Skin epidermis (tissue), 12 donors: ENCODE data around the gene TDRD6.
"Not testable (repeated sequence)": the region's sequence is repeated elsewhere in the genome, so short reads cannot be mapped to it uniquely, and the experiment has no call there.

Experiments used
- H3K27ac ChIP-seq, 21 experiments: fragments of 200-600 bp; sonication (generic) in 11 of 21; one replicate each; pipeline ENCODE4 v1.5.0; 2020; ENCODE audit warnings: mild to moderate bottlenecking in 3 of 21, inconsistent platforms in 2 of 21, moderate library complexity in 2 of 21
- H3K4me3 ChIP-seq, 7 experiments: fragments of 200-600 bp; sonication (generic) in 2 of 7; one replicate each; pipeline ENCODE4 v1.5.0; 2020; ENCODE audit warnings: inconsistent platforms in 2 of 7, mild to moderate bottlenecking in 2 of 7, moderate library complexity in 1 of 7

The TDRD6 gene

GRCh38 chr6:46687619-46688097 is at the start of gene TDRD6:
Gene TDRD6, plus strand, starts transcription at chr6:46687885. Its CDS starts 244 bp downstream, at chr6:46688129.
- Histone ChIP-seq H3K4me3 (no peak within 1 kb of the TSS), H3K27ac (no peak within 1 kb of the TSS)

GRCh38 chr6:46637933-46638332 is 49.8 kb upstream of the TDRD6 start:
- peak overlapping the region in 6 of 21 experiments; percentile 3 to 59 (median 35) for H3K27ac ChIP-seq

GRCh38 chr6:46638650-46639049 is 49.0 kb upstream of the TDRD6 start:
- Histone ChIP-seq H3K4me3 (no peak overlapping the region), H3K27ac (peak overlapping the region in 2 of 21 experiments; percentile 38 to 52)

More at GRCh38 chr6:46637933-46638332, 49.8 kb upstream of the TDRD6 start:
- no peak overlapping the region for H3K4me3 ChIP-seq

- H3K27ac ChIP-seq, result no peak overlapping the region
- no peak overlapping the region for H3K4me3 ChIP-seq
Measured at GRCh38 chr6:46642928-46643751, 44.5 kb upstream of the TDRD6 start.

- no peak overlapping the region for H3K27ac ChIP-seq
- no peak overlapping the region for H3K4me3 ChIP-seq
Measured at GRCh38 chr6:46645265-46645664, 42.4 kb upstream of the TDRD6 start.

GRCh38 chr6:46648108-46648507 is 39.6 kb upstream of the TDRD6 start:
- not testable (repeated sequence) for H3K4me3 ChIP-seq, H3K27ac ChIP-seq

- Histone ChIP-seq H3K4me3 (no peak overlapping the region), H3K27ac (no peak overlapping the region)
Measured at GRCh38 chr6:46648869-46649492, 38.7 kb upstream of the TDRD6 start.

- peak overlapping the region in 2 of 7 experiments; percentile 90 to 92 for H3K4me3 ChIP-seq
- peak overlapping the region in 2 of 21 experiments; percentile 47 to 71 for H3K27ac ChIP-seq
Measured at GRCh38 chr6:46651006-46651405, 36.7 kb upstream of the TDRD6 start.

GRCh38 chr6:46651816-46652215 is 35.9 kb upstream of the TDRD6 start:
- peak overlapping the region in 11 of 21 experiments; percentile 0 to 80 (median 69) for H3K27ac ChIP-seq
- peak overlapping the region; percentile 55 to 92 (median 83) for H3K4me3 ChIP-seq

GRCh38 chr6:46652232-46652602 is 35.5 kb upstream of the TDRD6 start:
- Histone ChIP-seq H3K27ac (peak overlapping the region in 17 of 21 experiments; percentile 0 to 80 (median 69)), H3K4me3 (peak overlapping the region; percentile 55 to 92 (median 83))

- Histone ChIP-seq H3K4me3 (peak within 1 kb of the TSS; percentile 55 to 92 (median 83)), H3K27ac (peak within 1 kb of the TSS in 19 of 21 experiments; percentile 0 to 86 (median 71))
Measured at GRCh38 chr6:46652603-46653438, 34.9 kb upstream of the TDRD6 start, which contains the start of the genes CYP39A1 and SLC25A27. Gene CYP39A1, minus strand, starts transcription at chr6:46652818. Its CDS starts 236 bp downstream, at chr6:46652582. Gene SLC25A27, plus strand, starts transcription at chr6:46652975. Its CDS starts 218 bp downstream, at chr6:46653193.

GRCh38 chr6:46653439-46654195 is 34.1 kb upstream of the TDRD6 start:
- H3K27ac ChIP-seq, result peak overlapping the region in 14 of 21 experiments; percentile 0 to 86 (median 74)
- peak overlapping the region; percentile 55 to 92 (median 83) for H3K4me3 ChIP-seq

- no peak overlapping the region for H3K27ac ChIP-seq
- no peak overlapping the region for H3K4me3 ChIP-seq
Measured at GRCh38 chr6:46655803-46656202, 31.9 kb upstream of the TDRD6 start.

GRCh38 chr6:46657642-46658041 is 30.0 kb upstream of the TDRD6 start:
- Histone ChIP-seq H3K27ac (no peak overlapping the region), H3K4me3 (no peak overlapping the region)

GRCh38 chr6:46661483-46661882 is 26.2 kb upstream of the TDRD6 start:
- no peak overlapping the region for H3K27ac ChIP-seq
- H3K4me3 ChIP-seq, result no peak overlapping the region

GRCh38 chr6:46667377-46667776 is 20.3 kb upstream of the TDRD6 start:
- H3K4me3 ChIP-seq, result no peak overlapping the region
- no peak overlapping the region for H3K27ac ChIP-seq

GRCh38 chr6:46674410-46674809 is 13.3 kb upstream of the TDRD6 start:
- no peak overlapping the region for H3K4me3 ChIP-seq

GRCh38 chr6:46676604-46677313 is 10.9 kb upstream of the TDRD6 start:
- Histone ChIP-seq H3K4me3 (no peak overlapping the region), H3K27ac (no peak overlapping the region)

More at GRCh38 chr6:46674410-46674809, 13.3 kb upstream of the TDRD6 start:
- no peak overlapping the region for H3K27ac ChIP-seq
